Caki2 (cell line): ENCODE results near the gene CPNE9. TPM values are rescaled to one million over a fixed set of nuclear protein-coding genes. Genes with fewer than 3 reads are reported as not detected.

Experiments
- total RNA-seq: library from RNA; depleted of rRNA; stranded (reverse); fragments of >200 nt; shearing (Covaris generic); gene quantifications from 2 replicates; pipeline ENCODE4 v1.2.3, GENCODE V29; 2014; ENCODE audit warnings: low replicate concordance; rRNA removed

CPNE9 gene
- total RNA-seq, 1 experiment from 2014 or later: not detected

Other genes with a start within 250 kb of the CPNE9 start
- not detected in 2 replicates for gene LHFPL4, start 150.0 kb upstream of the CPNE9 start, total RNA-seq
- 17.7 and 28.7 TPM in 2 replicates for gene MTMR14, start 54.3 kb upstream of the CPNE9 start, total RNA-seq
- 5.6 and 6.5 TPM in 2 replicates for gene BRPF1, start 27.9 kb downstream of the CPNE9 start, total RNA-seq
- gene OGG1, start 46.1 kb downstream of the CPNE9 start, total RNA-seq: 21.7 and 29.7 TPM in 2 replicates
- 33.6 and 43.0 TPM in 2 replicates for gene CAMK1, start 66.1 kb downstream of the CPNE9 start, total RNA-seq
- 86.1 and 95.9 TPM in 2 replicates for gene TADA3, start 88.6 kb downstream of the CPNE9 start, total RNA-seq
- 197 and 238 TPM in 2 replicates for gene ARPC4, start 89.2 kb downstream of the CPNE9 start, total RNA-seq
- 1.4 and 6.6 TPM in 2 replicates for gene TTLL3, start 106.4 kb downstream of the CPNE9 start, total RNA-seq
- 22.3 and 43.5 TPM in 2 replicates for gene RPUSD3, start 140.2 kb downstream of the CPNE9 start, total RNA-seq
- not detected in 2 replicates for gene CIDEC, start 176.4 kb downstream of the CPNE9 start, total RNA-seq
- 19.7 and 36.5 TPM in 2 replicates for gene JAGN1, start 186.8 kb downstream of the CPNE9 start, total RNA-seq
- not detected in 2 replicates for gene IL17RE, start 199.0 kb downstream of the CPNE9 start, total RNA-seq
- 24.5 and 51.8 TPM in 2 replicates for gene IL17RC, start 213.3 kb downstream of the CPNE9 start, total RNA-seq
- 12.7 and 22.6 TPM in 2 replicates for gene CRELD1, start 230.0 kb downstream of the CPNE9 start, total RNA-seq
- 0.20 and 1.2 TPM in 2 replicates for gene PRRT3, start 248.6 kb downstream of the CPNE9 start, total RNA-seq